HepG2 (cell line): ENCODE results near the gene IFIT1B. TPM values are rescaled to one million over a fixed set of nuclear protein-coding genes. Genes with fewer than 3 reads are reported as not detected.
"Not testable (repeated sequence)": the region's sequence is repeated elsewhere in the genome, so short reads cannot be mapped to it uniquely, and the experiment has no call there.

Source experiments
- ATAC-seq: fragments of 200-7000 bp; cut with Tn5 transposase; 3 replicates; pipeline ENCODE4 v1.9.1; 2020; ENCODE audit warnings: mild to moderate bottlenecking, moderate library complexity
- BruUV-seq: library from RNA; stranded (reverse); fragments of 400-500 nt; replicated peaks from 2 replicates; lab custom pipeline; 2021; lab: Mats Ljungman, UMichigan
- CTCF ChIA-PET: fragments of 300-600 bp; formaldehyde crosslinking; extraction: SDS; loops from one replicate; lab custom pipeline; 2021; ENCODE audit warnings: low total read pairs, inconsistent platforms, low intra/inter-chr PET ratio; lab: Yijun Ruan, JAX
- POLR2A ChIA-PET: fragments of 350-600 bp; sonication (Branson Sonifier 250); formaldehyde crosslinking; loops from one replicate; lab custom pipeline; 2020; ENCODE audit warnings: antibody characterized with exemption, inconsistent platforms; lab: Yijun Ruan, JAX
- DNase-seq: peaks from one replicate; pipeline ENCODE4 v3.0.0-alpha.2; 2015; ENCODE audit warnings: low spot score
- FAIRE-seq: peaks from 3 replicates; lab custom pipeline; 2011; peaks lifted over from hg19 to GRCh38; lab: Jason Lieb, UNC
- H2AFZ ChIP-seq: one replicate; pipeline ENCODE4 v1.6.1; 2011; ENCODE audit warnings: low read length, inconsistent platforms
- H3K27ac ChIP-seq: fragments of 300-600 bp; 3 replicates; pipeline ENCODE4 v1.8.0; 2011; ENCODE audit warnings: mixed run types, mild to moderate bottlenecking, mixed read lengths, low read length, inconsistent platforms; ENCODE audit not compliant: insufficient read depth; ENCODE audit errors: extremely low read length
- H3K27me3 ChIP-seq, 2 experiments: fragments of 200-600 bp in 1 of 2; 2 replicates in 1 of 2; 3 replicates in 1 of 2; pipeline versions ENCODE4 v1.6.0 to v1.8.0; 2011; ENCODE audit warnings: low read length in 2 of 2, mild to moderate bottlenecking in 2 of 2, moderate library complexity in 2 of 2, inconsistent platforms in 1 of 2; ENCODE audit not compliant: insufficient read depth in 2 of 2, control insufficient read depth in 1 of 2
- H3K36me3 ChIP-seq, 2 experiments: fragments of 200-600 bp in 1 of 2; replicated peaks in 1 of 2; 2 replicates in 1 of 2; 3 replicates in 1 of 2; pipeline versions ENCODE4 v1.5.1 to v1.8.0; 2011; ENCODE audit warnings: low read length in 2 of 2, inconsistent platforms in 1 of 2; ENCODE audit not compliant: insufficient read depth in 2 of 2, control insufficient read depth in 1 of 2
- H3K4me1 ChIP-seq: 2 replicates; pipeline ENCODE4 v1.5.1; 2012; ENCODE audit warnings: low read length, inconsistent platforms; ENCODE audit not compliant: insufficient read depth
- H3K4me2 ChIP-seq: 2 replicates; pipeline ENCODE4 v1.6.0; 2011; ENCODE audit warnings: low read depth, low read length, inconsistent platforms
- H3K4me3 ChIP-seq, 3 experiments: fragments of 200-600 bp in 1 of 3; sonication (generic), shearing (Covaris generic) in 1 of 3; replicated peaks in 1 of 3; 2 replicates each; pipeline ENCODE4 v1.5.1; 2011 to 2016; ENCODE audit warnings: low read length in 3 of 3, inconsistent platforms in 2 of 3, low read depth in 2 of 3, mild to moderate bottlenecking in 2 of 3, control low read depth in 1 of 3, mixed read lengths in 1 of 3; ENCODE audit not compliant: insufficient read depth in 1 of 3
- H3K79me2 ChIP-seq: one replicate; pipeline ENCODE4 v1.6.1; 2011; ENCODE audit warnings: low read length, inconsistent platforms; ENCODE audit not compliant: insufficient read depth
- H3K9ac ChIP-seq: 2 replicates; pipeline ENCODE4 v1.6.0; 2011; ENCODE audit warnings: mild to moderate bottlenecking, low read depth, low read length, inconsistent platforms; ENCODE audit not compliant: insufficient read depth
- H3K9me3 ChIP-seq: 2 replicates; pipeline ENCODE4 v1.5.1; 2012; ENCODE audit warnings: mild to moderate bottlenecking, low read length
- H4K20me1 ChIP-seq: 2 replicates; pipeline ENCODE4 v1.6.0; 2011; ENCODE audit warnings: inconsistent platforms, mild to moderate bottlenecking, low read length, moderate library complexity; ENCODE audit not compliant: insufficient read depth
- MAFF ChIP-seq: IDR thresholded peaks from 2 replicates; pipeline ENCODE4 v1.6.1; 2011; ENCODE audit warnings: low read depth, low read length, improper control_type of control experiment
- MAFK ChIP-seq, 2 experiments: IDR thresholded peaks in 1 of 2; conservative IDR thresholded peaks in 1 of 2; 2 replicates each; pipeline ENCODE4 v1.6.1; 2011; ENCODE audit warnings: improper control_type of control experiment in 2 of 2, low read length in 2 of 2
- WGBS: methylation state at CpG from one replicate; pipeline ENCODE4 v1.1.6; 2017; ENCODE audit warnings: low lambda C conversion rate; 5-methylcytosine and 5-hydroxymethylcytosine counted together
- in situ Hi-C: cut with HindIII; loops from 2 replicates; pipeline ENCODE4 v1.10.0; 2017; ENCODE audit warnings: low pct_unique_long_range_greater_than_20kb; ENCODE audit not compliant: extremely low pct_ligation_motif_present
- intact Hi-C: fragments of 100-400 bp; cut with micrococcal nuclease; formaldehyde crosslinking; loops from one replicate; pipeline ENCODE4 v1.10.0; 2022; ENCODE audit not compliant: unreplicated experiment
- polyA plus RNA-seq, 8 experiments: library from polyadenylated mRNA; depleted of rRNA in 3 of 8; stranded (reverse) in 7 of 8; unstranded in 1 of 8; fragments of >200 nt; fragmentation: Illumina TruSeq in 4 of 8; extraction: Trizol in 4 of 8; gene quantifications; 2 replicates each; pipeline versions ENCODE4 v1.2.1 to v1.2.3, GENCODE V29; 2011 to 2016; ENCODE audit warnings: low read depth in 4 of 8, missing spikeins in 1 of 8, mixed read lengths in 1 of 8; ENCODE audit not compliant: insufficient read depth in 1 of 8
- total RNA-seq, 5 experiments: library from RNA; depleted of rRNA; stranded (reverse); fragments of >200 nt; fragmentation: Illumina TruSeq; extraction: Trizol; gene quantifications; 2 replicates each; pipeline ENCODE4 v1.2.3, GENCODE V29; 2016; ENCODE audit warnings: low read depth in 1 of 5

The IFIT1B gene
- total and polyA plus RNA-seq, 2 of the 13 experiments (the other 11 are each of a cell fraction or from before 2014, with no cell fraction given) = not detected

GRCh38 chr10:89410551-89410950 is 32.7 kb downstream of the IFIT1B start:
- POLR2A ChIA-PET, CTCF ChIA-PET, intact Hi-C loops, H3K27ac ChIP-seq, H3K9me3 ChIP-seq, H4K20me1 ChIP-seq, H3K36me3 ChIP-seq, H3K9ac ChIP-seq, H3K4me3 ChIP-seq, H2AFZ ChIP-seq, FAIRE-seq, H3K4me2 ChIP-seq, H3K79me2 ChIP-seq, ATAC-seq, DNase-seq, in situ Hi-C loops, H3K27me3 ChIP-seq, BruUV-seq: not testable (repeated sequence)
- peaks cover 28% of the 10 kb centered on the region for H3K4me1 ChIP-seq
- 97% methylated on average over 5 of the region's 5 CpGs for whole genome bisulfite sequencing

- ATAC-seq, H4K20me1 ChIP-seq, DNase-seq, H3K4me3 ChIP-seq, H2AFZ ChIP-seq, H3K27ac ChIP-seq, CTCF ChIA-PET, H3K9me3 ChIP-seq, POLR2A ChIA-PET, BruUV-seq, H3K27me3 ChIP-seq, FAIRE-seq, H3K9ac ChIP-seq, in situ Hi-C loops, intact Hi-C loops, H3K79me2 ChIP-seq, H3K4me2 ChIP-seq, H3K36me3 ChIP-seq: not testable (repeated sequence)
- H3K4me1 ChIP-seq = peaks cover 34% of the 10 kb centered on the region
- WGBS = 95% methylated on average over 2 of the region's 2 CpGs
Measured at GRCh38 chr10:89411135-89411534, 33.3 kb downstream of the IFIT1B start.

GRCh38 chr10:89412276-89412675 is 34.4 kb downstream of the IFIT1B start:
- POLR2A ChIA-PET = interaction anchor here (1.0 to 1.5 kb wide), 2 partner anchors 20 to 232 kb away, joined by 3 read pairs; partner anchors contain the start of gene IFIT1
- BruUV-seq, ATAC-seq, H3K27me3 ChIP-seq, H3K36me3 ChIP-seq, DNase-seq, H3K27ac ChIP-seq, in situ Hi-C loops, H4K20me1 ChIP-seq, FAIRE-seq, H3K9ac ChIP-seq, H3K9me3 ChIP-seq, H2AFZ ChIP-seq, intact Hi-C loops, CTCF ChIA-PET, H3K79me2 ChIP-seq, H3K4me2 ChIP-seq, H3K4me3 ChIP-seq: not testable (repeated sequence)
- H3K4me1 ChIP-seq = peaks cover 39% of the 10 kb centered on the region
- TF ChIP-seq MAFK (conservative IDR thresholded peaks at IDR 0.05 in 1 of 2, IDR thresholded peaks at IDR 0.05 in 1 of 2; ENCODE audit: low read length in 2 of 2) (peak; percentile 12 to 45; a peak in 2 of 4 replicates), MAFF (peak; percentile 60)
- 97% methylated on average over 10 of the region's 10 CpGs for WGBS
